Midbrain (tissue), 1 donor: ENCODE measurements around the gene YDJC.
A peak's percentile ranks its signal among the peaks of the same experiment; 100 is the strongest.
"Not testable (repeated sequence)": the region's sequence is repeated elsewhere in the genome, so short reads cannot be mapped to it uniquely, and the experiment has no call there.

Experiments
- DNase-seq: peaks from one replicate; lab custom pipeline; 2025; lab: John Stamatoyannopoulos, UW

The YDJC gene

DNA sequence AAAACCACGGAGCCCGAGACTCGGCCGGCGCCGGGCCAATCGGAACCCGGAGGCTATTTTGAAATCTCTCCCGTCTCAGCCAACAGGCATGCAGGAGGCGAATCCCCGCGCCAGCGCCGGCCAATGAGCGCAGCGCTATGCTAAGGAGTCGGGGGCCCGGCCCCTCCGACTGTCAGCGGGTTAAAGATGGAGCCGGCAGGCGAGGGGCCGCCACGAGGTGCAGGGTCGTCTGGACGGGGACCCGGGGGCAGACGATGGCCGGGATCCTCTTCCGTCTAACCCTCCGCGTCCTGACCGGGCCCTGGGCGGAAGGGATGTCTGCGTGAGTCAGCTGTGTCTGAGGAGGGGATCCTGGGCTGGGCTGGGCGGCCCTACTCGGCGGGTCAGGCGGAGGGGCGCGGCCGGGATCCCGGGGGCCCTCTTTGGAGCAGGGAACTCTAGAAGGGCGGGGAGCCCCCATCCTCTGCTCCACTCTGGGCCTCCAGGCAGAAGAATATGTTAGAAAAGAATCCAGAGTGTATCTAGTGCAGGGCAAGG, 22.3 kb upstream of the YDJC start:
- DNase-seq = peak; percentile 75

GRCh38 chr22:21651521-21652009, 21.7 kb upstream of the YDJC start:
- no peak for DNase-seq

GRCh38 chr22:21650823-21651520, 21.1 kb upstream of the YDJC start:
- DNase-seq = no peak

DNA sequence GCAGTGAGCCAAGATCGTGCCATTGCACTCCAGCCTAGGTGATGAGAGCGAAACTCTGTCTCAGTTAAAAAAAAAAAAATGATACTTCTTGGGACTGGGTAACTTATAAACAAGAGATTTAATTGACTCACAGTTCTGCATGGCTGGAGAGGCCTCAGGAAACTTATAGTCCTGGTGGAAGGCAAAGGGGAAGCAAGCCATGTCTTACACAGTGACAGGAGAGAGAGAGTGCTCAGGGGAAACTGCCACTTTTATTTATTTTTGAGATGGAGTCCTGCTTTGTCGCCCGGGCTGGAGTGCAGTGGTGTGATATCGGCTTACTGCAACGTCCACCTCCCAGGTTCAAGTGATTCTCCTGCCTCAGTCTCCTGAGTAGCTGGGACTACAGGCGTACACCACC, 20.5 kb upstream of the YDJC start:
- DNase-seq = no peak

DNA sequence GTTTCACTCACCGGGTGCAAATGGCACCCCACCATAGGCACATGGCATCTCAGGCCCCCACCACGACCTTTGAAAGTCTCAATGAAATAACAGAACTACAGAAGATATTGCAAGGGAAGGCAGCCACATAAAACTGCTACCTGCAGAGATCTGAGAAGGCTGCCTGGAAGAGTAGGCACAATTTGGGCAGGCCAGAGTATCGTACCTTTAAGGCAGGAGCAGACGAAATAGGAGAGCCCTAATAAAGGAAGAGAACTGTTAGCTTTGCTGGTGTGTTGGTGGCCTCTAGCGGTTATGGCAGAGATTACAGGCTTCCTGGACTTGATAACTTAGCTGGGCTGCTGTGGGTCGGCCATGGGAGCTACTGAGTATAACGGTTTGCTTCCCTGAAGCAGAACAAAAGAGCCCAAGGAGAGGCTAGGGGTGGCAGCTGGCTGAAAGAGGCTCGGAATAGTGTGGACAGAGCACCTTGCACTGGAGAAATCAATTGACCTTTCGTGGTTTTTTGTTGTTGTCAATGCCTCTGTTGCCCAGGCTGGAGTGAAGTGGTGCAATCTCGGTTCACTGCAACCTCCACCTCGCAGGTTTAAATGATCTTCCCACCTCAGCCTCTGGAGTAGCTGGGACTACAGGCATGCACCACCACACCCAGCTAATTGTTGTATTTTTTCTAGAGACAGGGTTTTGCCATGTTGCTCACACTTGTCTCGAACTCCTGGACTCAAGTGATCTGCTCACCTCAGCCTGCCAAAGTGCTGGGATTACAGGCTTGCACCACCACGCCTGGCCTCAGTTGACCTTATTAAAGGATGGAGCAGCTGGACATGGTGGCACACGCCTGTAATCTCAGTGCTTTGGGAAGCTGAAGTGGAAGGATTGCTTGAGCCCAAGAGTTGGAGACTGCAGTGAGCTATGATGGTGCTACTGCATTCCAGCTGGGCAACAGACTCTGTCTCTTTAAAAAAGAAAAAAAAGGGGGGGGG, 17.1 kb upstream of the YDJC start:
- peak; percentile 78 for DNase-seq

- not testable (repeated sequence) for DNase-seq
These were observed 15.7 kb upstream of the YDJC start for GRCh38 chr22:21645513-21645912.

DNA sequence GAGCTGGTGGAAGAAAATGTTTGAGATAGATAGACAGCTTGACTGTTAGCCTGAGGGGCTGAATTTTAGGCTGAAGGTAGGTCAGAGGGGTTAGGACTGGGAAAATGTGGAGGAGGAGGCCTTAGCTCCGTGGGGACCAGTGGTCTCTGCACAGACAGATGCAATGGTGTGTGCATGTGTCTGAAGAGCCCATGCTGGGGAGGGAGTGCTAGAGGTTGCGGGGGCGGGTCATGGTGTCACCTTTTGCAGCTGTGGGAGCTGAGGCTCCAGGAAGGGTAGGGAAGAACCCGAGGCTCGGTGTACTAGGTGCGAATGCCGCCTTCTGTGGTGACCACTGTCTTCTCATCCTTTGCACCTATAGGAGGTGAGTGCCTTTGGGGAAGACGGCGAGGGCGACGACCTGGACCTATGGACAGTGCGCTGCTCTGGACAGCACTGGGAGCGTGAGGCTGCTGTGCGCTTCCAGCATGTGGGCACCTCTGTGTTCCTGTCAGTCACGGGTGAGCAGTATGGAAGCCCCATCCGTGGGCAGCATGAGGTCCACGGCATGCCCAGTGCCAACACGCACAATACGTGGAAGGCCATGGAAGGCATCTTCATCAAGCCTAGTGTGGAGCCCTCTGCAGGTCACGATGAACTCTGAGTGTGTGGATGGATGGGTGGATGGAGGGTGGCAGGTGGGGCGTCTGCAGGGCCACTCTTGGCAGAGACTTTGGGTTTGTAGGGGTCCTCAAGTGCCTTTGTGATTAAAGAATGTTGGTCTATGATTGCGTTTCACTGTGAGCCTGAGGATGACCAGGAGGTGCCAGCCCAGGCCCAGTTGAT, 13.9 kb upstream of the YDJC start:
- no peak for DNase-seq

DNA sequence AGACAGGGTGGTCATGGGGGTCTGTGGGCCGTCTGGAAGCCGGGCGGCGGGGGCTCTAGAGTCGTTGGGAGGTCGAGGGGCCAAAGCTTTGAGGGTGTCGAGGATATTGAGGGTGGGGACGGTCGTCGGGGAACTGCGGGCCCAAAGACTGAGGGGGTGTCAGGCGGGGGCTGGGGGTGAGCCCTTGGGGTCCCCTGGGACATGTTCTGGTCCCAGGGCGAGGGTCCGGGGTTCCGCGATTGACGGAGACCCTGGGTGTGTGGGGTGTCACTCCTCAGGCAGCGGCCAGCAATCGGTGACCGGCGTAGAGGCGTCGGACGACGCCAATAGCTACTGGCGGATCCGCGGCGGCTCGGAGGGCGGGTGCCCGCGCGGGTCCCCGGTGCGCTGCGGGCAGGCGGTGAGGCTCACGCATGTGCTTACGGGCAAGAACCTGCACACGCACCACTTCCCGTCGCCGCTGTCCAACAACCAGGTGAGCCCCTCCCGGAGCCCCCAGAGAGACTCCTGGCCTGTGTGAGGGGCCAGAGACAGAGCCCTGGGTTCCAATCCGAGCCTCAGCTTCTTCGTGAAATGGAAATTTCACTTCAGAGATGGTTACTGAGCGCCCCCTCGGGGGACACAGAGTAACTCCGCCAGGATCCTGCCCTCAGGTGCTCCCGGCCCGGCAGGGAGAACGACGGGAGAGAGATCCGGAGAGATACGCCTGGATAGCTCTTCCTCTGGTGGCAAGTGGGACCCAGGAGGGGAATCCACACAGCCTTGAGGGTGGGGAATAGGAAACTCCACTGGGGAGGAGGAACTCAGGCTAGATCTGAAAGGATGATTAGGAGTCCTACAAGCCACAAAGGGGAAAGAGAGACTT, 13.0 kb upstream of the YDJC start:
- DNase-seq = peak; percentile 11

DNA sequence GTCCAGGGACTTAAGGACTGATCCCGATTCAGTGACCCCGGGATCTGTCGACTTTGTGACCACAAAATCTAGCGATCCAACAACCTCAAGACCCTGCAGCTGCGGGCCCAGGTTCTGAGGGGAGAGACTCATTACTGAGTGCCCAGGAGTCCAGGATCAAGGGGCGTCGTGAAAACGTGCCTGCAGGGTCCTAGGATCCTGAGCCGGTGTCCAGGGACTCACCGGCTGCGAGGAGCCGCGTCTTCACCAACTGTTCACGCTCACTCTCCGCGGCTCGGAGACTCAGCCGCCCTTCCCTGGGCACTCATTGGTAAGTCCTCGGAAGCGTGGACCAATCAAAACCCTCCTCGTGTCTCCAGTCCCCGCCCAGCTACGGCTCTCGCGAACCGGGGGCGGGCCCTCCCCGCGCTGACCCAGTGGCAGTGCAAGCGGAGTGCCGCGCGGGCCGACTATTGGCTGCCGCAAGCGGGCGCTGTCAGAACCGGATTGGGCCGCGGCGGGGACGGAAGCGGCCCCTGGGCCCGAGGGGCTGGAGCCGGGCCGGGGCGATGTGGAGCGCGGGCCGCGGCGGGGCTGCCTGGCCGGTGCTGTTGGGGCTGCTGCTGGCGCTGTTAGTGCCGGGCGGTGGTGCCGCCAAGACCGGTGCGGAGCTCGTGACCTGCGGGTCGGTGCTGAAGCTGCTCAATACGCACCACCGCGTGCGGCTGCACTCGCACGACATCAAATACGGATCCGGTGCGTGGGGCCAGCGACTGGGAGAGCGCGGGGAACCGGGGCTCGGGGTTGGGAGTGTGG, 12.2 kb upstream of the YDJC start, which contains the start of gene SDF2L1:
Gene SDF2L1 (plus strand): TSS at position 514 of the 795 bp plus-strand sequence. CDS start 35 bp downstream, at position 549.
- peak; percentile 99 for DNase-seq

- peak; percentile 48 for DNase-seq
These were observed 11.6 kb upstream of the YDJC start for GRCh38 chr22:21641417-21641788.

- no peak for DNase-seq
These were observed 11.0 kb upstream of the YDJC start for GRCh38 chr22:21640810-21641209.

- DNase-seq = no peak
These were observed 9.5 kb upstream of the YDJC start for GRCh38 chr22:21639359-21639758.

DNA sequence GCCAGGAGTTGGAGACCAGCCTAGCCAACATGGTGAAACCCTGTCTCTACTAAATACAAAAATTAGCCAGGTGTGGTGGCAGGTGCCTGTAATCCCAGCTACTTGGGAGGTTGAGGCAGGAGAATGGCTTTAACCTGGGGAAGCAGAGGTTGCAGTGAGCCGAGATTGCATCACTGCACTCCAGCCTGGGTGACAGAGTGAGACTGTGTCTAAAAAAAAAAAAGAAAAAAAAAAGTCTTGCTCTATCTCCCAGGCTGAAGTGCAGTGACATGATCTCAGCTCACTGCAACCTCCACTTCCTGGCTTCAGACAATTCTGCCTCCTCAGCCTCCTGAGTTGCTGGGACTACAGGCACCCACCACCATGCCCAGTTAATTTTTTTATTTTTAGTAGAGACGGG, 7.6 kb upstream of the YDJC start:
- not testable (repeated sequence) for DNase-seq

DNA sequence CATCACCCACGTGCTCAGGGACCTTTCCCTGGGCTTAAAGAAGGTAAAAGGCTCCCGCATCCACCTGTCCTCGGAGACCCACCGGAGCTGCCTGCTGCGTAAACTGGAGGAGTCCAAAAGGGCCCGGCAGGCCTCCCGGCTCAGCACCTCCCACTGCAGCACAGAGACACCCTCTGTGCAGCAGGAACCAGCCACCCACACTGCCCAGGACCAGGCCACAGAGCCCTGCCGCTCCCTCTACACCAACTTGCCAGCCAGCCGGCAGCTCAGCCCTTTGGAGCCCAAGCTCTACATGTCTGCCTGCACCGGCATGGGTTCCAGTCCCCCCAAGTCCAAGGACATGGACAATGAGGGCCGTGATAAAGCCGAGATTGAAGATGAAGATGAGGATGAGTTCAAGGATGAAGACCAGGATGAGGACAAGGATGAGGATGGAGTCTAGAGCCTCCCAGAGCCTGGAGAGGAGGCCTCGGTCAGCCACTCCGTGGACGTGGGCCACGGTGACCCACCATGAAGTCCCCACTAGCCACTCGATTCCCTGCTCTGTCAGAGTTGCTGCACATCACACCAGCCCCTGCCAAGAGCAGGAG, 6.9 kb upstream of the YDJC start:
- DNase-seq = no peak

DNA sequence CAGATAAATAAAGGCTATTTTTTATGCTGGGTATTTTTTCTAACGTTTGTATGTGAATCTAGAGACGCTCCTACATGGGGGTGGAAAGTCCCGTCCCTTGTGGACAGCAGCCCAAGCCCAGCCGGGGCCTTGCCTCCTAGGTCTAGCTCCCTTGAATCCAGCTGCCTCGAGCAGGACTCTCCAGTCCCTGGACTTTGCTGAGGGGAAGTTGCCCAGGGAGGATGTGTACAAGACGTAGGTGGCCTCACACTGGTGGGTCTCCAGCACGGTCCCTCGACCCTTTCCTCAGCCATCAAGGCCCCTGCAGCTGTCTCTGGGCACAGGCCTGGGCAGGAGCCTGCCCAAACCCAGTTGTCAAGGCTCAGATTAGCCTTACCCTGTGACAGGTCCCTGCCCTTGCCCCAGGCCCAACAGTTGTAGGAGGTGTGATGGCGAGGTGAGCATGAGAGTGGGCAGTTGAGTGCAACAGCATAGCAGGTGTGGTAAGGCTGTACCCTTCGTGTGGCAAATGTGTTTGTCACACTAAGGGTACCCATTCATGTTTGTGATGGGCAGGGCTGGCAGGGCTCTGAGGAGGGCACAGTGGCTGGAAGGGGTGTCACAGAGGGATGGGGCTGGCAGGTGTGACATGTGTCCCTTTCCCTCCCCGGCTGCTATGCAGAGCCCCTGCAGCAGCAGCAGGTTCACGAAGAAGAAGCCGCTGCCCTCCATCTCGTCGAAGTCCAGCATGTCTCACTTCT, 6.1 kb upstream of the YDJC start:
- DNase-seq = no peak

GRCh38 chr22:21634844-21635243, 5.0 kb upstream of the YDJC start:
- no peak for DNase-seq

DNA sequence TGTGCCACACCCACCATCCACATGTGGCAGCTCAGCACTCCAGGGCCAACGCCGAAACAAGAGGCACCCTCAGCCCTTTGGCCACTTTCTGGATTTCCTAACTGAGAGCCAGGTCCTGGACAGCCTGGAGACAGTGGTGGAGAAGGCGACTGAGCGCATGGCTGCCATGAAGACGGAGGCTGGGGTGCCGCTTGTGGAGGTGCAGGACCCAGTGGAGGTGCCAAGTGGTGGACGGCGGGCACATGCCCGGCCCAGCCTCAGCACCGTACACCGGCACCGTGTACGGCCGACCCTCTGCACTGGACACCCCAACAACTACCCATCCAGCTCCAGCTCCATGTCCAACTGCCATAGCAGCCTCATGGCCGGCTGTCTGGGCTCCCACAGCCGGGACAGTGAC, 4.3 kb upstream of the YDJC start:
- DNase-seq = no peak

DNA sequence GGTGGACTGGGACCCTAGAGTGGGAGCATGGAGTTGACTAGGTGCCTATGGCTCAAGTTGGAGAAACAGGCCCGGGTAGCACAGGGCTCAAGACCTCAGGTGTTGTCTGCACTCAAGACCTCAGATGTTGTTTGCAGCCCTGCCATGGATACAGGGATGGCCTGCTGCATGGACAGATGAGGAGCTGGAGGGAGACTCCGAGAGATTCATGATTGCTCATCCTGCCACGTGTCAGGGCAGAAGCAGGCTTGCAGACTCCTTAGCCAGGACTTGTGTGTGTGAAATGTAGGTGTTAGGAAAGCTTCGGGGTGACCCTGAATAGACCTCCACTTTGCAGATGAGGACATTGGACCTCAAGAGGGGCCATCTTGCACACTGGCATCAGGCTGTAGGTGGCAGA, 3.7 kb upstream of the YDJC start:
- DNase-seq = no peak

GRCh38 chr22:21632931-21633330, 3.1 kb upstream of the YDJC start:
- DNase-seq = no peak
